Fibroblast of mammary gland (primary cell): ENCODE results near the gene PEG3.
A peak's percentile ranks its signal among the peaks of the same experiment; 100 is the strongest.
"Not testable (repeated sequence)": the region's sequence is repeated elsewhere in the genome, so short reads cannot be mapped to it uniquely, and the experiment has no call there.

Experiments
- DNase-seq: peaks from one replicate; pipeline ENCODE4 v3.0.0-alpha.2; 2010; ENCODE audit warnings: low read depth
- H3K4me3 ChIP-seq: 2 replicates; pipeline ENCODE4 v1.5.1; 2011; ENCODE audit warnings: low read depth, mild to moderate bottlenecking, low read length, moderate library complexity; ENCODE audit not compliant: control insufficient read depth
- TF ChIP-seq, protein P1 (sequence below): conservative IDR thresholded peaks from 2 replicates; pipeline ENCODE4 v1.5.1; 2011; ENCODE audit warnings: low read depth, low read length, inconsistent platforms; ENCODE audit not compliant: control insufficient read depth, insufficient read depth

Gene PEG3

DNA sequence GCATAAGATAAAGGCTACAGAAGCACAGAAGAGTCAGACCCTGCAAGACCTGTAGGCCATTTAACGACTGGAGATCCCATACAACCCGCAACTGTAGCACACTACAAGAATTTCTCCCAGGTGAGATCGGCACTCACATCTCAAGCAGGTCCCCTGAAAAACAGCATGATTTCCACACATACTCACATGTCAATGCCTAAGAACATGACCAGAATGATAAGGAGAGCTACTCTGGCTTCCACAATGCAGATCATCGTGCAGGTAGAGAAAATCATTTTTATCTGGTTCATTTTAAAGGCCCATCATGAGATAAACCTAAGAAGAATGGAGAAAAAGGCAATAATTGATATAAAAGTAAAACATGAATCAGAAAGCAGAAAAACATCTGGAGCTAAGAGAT lies 17.5 kb upstream of the PEG3 start:
- TF ChIP-seq, protein P1, sequence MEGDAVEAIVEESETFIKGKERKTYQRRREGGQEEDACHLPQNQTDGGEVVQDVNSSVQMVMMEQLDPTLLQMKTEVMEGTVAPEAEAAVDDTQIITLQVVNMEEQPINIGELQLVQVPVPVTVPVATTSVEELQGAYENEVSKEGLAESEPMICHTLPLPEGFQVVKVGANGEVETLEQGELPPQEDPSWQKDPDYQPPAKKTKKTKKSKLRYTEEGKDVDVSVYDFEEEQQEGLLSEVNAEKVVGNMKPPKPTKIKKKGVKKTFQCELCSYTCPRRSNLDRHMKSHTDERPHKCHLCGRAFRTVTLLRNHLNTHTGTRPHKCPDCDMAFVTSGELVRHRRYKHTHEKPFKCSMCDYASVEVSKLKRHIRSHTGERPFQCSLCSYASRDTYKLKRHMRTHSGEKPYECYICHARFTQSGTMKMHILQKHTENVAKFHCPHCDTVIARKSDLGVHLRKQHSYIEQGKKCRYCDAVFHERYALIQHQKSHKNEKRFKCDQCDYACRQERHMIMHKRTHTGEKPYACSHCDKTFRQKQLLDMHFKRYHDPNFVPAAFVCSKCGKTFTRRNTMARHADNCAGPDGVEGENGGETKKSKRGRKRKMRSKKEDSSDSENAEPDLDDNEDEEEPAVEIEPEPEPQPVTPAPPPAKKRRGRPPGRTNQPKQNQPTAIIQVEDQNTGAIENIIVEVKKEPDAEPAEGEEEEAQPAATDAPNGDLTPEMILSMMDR: no peak
- DNase-seq: no peak
- no peak overlapping the region for H3K4me3 ChIP-seq

DNA sequence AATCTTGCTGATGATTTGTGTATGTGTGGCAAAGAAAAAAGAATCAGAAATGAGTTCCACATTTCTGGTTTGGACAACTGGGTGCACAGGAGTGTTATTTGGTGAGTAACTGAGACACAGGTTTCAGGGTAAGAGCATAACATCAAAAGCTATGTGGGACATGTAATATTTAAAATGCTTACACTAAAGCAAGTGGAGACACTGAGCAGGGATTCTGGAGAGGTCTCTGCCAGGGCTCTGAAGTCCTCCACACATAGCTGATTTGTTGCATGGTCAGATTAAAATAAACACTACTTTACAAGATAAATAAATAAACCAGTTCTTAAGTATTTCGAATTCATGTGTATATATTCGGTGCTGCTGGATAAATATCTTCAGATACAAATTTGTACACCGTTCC lies 16.3 kb upstream of the PEG3 start:
- TF ChIP-seq, protein P1: no peak
- no peak for DNase-seq
- H3K4me3 ChIP-seq: no peak overlapping the region

DNA sequence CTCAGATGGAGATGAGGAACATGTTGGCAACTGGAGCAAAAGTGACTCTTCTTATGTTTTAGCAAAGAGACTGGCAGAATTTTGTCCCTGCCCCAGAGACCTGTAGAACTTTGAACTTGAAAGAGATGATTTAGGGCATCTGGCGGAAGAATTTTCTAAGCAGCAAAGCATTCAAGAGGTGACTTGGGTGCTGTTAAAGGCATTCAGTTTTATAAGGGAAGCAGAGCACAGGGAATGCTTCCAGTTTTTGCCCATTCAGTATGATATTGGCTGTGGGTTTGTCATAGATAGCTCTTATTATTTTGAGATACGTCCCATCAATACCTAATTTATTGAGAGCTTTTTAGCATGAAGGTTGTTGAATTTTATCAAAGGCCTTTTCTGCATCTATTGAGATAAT lies 11.8 kb upstream of the PEG3 start:
- H3K4me3 ChIP-seq, DNase-seq: not testable (repeated sequence)

DNA sequence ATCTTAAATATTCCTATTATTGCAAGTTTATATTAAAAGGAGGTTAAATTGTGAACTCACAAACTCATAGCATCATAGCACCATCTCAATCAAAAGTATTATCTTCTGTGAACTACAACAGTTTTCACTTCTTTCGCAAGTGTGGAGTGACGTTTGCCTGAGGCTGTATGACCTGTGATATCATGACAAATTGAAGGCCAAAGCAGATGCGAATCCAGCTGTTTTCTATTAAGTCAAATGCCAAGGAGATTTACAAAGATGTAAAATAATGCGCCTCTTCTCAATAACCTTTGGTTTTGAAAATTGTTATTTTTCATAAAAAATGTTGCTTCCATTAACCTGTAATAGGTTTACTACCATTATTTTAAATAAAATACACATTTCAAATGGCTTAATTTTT lies 7.6 kb upstream of the PEG3 start:
- DNase-seq: no peak
- TF ChIP-seq, protein P1: no peak
- H3K4me3 ChIP-seq: no peak overlapping the region

DNA sequence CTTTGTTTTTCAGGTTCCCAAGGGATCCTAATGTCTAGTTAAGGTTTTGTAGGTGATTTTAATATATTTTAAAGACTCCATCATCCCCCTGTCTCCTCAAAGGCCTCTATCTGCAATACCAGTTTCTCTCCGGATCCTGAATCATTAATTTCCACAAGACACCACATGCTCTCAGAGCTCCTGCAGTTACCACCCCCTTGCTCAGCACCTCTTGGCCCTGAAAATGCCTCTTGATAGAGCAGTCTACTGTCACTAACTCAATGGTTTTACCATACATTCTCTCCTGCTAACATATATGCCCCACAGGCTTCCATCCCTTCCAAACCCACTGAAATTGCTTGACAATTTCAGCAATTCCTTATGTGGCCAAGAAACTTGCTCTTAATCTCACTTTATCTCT lies 1.9 kb upstream of the PEG3 start:
- TF ChIP-seq, protein P1: no peak
- no peak for DNase-seq
- no peak overlapping the region for H3K4me3 ChIP-seq

DNA sequence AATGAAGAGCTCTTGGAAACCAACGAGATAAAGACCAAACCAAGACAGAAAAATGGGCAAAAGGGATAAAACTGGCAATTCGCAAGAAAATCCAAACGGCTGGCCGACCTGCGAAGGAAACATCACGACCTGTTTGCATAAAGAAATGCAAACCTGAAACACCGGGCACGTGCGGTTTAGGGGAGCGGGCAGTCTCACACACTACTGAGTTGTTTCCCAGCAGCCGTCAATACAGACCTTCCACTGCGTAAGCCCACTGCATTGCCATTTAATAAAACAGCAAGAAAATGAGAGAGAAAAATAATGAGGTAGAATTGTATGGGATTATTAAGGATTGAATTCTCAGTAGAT lies 642 bp upstream of the PEG3 start:
- H3K4me3 ChIP-seq: no peak overlapping the region
- DNase-seq: no peak
- TF ChIP-seq, protein P1: no peak

DNA sequence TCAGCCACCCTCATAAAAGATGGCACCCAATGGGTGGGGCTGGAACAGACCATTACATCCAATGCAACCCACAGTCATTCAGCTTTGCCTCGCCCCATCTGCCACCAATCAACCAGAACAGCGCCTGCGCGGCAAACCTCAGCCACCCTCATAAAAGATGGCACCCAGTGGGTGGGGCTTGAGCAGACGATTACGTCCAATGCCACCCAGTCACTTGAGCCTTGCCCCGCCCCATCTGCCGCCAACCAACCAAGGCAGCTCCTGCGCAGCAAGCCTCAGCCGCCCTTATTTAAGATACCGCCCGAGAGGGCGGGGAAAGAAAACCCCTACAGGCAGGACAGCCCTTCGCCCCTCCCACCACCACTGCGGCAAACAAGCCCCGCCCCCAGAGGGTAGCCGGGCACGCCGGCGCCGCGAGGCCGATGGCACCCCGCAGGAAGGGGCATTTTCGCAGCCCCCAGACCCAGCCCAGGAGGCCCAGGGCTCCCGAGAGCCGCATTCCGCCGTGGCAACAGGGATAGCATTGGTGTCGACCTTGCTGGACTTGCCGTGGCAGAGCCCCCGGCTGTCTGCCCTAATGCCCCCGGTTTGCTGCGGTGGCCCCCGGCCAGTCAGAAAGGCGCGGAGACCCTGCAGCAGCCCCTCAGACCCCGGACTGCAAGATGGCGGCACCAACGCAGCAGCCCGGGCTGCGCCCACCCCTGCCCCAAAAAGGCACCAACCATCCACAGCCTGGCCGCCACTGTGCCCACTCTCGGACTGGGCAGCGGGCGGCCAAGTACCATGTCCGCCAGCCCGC lies 675 bp downstream of the PEG3 start:
- H3K4me3 ChIP-seq: peak overlapping the region; percentile 16
- DNase-seq: peak; percentile 84
- TF ChIP-seq, protein P1: no peak
